GM18861 (cell line): ENCODE data around the gene ADAMTS6.

ENCODE experiments used
- ATAC-seq: cut with Tn5 transposase; IDR thresholded peaks from one replicate; pipeline ENCODE4 v1.9.1; 2021; ENCODE audit not compliant: unreplicated experiment

The ADAMTS6 gene

DNA sequence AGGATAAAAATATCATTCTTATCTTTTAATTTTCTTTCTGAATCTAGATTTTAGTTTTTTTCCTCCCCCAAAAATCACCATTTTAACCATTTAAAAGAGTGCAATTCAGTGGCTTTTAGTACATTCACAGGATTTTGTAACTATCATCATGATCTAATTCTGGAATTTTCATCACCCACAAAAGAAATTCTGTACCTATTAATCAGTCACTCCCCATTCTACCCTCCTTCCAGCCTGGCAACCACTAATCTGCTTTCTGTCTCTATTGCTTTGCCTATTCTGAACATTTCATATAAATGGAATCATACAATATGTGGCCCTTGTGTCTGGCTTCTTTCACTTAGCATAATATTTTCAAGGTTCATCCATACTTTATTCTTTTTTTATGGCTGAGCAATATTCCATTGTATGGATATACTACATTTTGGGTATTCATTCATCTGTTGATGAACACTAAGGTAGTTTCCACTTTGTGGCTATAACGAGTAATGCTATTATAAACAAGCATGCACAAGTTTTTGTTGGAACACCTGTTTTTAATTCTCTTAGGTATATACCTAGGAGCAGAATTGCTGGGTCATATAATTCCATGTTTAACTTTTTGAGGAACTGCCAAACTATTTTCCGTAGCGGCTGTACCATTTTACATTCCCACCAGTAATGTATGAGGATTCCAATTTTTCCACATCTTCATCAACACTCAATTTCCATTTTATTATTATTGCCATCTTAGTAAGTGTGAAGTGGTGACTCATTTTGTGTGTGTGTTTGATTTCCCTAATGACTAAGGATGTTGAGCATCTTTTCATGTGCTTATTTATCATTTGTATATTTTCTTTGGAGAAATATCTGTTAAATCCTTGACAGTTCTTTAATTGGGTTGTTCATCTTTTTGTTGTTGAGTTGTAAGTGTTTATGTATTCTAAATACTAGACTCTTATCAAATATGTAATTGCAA, 372.7 kb downstream of the ADAMTS6 start:
- no peak for ATAC-seq

DNA sequence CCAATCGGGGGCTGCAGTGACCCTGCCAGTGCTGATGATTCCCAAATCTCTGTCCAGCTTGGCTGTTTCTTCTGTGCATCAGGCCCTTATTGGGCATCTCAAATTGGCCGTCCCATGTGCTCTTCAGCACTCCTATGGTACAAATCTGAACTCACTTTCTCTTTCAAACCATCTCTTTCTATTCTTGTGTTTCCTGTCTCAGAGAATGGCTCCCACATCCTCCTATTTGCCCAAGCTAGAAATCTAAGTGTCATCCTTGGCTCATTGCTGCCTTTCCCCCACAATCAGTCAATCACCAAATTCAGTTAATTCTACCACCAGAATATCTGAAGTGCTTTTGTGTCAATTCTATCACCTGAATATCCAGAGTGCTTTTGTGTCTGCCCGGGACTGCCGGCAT, 376.4 kb downstream of the ADAMTS6 start:
- peak; percentile 27 for ATAC-seq

DNA sequence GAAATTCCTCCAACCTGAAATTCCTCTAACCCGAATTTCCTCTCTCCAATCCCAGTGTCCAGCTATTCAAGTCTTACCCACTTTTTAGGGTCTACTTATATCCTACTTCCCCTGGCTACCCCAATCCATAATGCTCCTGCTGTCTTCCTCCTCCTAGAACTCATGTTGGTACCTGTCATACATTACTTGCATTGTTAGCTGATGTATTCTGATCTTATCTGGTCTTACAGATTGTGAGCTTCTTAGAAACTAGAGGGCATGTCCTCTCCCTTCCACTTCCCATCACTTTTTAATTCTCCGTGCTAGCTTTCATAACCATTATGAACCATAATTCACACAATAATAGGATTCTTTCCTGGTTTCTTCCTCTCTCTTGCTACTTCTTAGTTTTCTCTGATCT, 376.9 kb downstream of the ADAMTS6 start:
- no peak for ATAC-seq

DNA sequence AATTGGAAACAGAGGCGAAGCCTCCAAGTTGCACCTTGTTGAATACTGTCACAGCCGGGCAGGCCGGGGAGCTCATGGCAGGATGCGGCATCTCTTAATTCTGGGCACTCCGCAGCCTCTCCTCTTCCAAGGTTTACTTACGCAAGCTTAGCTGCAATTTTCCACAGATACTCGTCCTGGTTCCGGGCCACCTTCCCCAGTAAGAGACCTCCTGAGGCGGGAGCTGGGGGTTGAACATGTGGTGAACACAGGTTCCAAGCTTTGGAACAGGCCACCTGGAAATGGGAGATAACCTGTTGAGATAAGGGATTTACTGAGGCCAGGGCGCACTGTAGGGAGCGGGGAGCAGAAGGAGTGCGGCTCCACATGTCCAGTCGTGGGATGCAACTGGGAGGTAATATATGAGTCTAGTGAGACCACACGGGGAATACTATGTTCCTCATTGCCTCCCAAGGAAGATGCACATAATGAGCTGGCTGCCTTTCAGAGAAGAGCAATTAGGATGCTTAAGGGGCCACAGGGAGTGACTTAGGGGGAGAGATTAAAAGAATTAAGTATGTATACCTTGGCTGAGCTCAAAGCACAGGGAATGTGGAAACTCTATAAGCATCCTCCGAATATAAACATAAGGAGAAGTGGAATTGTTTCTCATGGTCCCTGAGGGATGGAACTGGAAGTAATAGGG, 377.8 kb downstream of the ADAMTS6 start:
- no peak for ATAC-seq

DNA sequence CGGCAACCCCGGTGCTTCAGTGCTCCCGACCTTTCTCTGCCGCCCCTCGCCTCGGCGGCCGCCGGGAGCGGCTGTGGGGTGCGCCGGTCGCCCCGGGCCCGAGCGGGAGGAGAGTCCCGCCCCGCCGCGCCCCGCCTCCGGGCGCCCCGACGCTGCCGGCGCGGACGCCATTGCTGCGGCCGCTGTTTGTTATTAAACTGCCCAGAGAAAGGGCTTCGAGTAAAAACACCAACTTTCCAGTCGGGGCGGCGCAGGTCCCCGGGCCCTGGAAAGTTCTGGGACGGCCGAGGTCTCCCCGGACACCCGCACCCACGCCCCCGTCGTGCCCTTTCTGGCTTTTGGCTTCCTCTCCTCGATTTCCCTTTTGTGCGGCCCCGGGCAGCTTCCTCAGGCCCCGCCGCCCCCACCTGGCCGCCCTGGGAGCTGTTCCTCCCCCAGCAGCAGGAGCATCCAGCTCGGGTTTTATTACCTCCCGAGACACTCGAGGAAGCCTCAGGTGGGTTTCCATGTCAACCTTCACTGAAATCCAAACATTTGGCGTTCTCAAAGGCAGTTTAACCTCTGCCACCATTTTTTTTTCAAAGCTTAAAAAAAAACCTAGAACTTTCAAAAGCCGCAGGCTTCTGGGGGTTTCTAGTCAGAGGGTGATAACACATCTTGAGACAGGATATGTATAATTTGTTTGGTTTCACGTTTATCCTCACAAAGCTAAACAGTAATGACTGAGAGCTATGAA, 378.6 kb downstream of the ADAMTS6 start:
- peak; percentile 56 for ATAC-seq

DNA sequence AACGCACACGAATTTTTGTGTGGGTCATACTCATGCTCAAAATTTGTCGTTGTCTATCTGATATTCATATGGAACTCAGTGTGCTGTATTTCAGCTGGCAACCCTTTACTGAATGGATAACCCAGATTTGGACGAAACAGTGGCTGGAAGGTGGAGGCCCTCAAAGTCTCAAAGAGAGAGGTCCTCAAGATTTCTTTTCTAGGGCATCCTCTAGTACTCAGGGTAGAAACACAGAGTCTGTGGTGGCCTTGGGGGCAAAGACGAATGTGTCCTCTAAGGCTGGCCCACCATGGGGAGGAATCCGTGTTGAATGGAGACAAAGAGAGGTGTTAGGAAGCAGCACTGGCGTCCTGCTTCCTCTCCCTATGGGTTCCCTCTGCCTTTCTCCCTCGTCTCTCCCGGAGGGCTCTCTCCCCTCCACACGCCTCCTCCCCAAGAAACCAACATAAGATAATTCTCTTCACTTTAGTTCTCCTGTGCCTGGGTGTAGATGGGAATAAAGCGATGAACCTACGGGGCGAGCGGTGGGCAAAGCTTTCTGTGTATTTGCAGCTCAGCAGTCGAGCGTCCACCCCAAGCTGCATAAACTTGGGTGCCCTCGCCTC, 379.2 kb downstream of the ADAMTS6 start:
- no peak for ATAC-seq

DNA sequence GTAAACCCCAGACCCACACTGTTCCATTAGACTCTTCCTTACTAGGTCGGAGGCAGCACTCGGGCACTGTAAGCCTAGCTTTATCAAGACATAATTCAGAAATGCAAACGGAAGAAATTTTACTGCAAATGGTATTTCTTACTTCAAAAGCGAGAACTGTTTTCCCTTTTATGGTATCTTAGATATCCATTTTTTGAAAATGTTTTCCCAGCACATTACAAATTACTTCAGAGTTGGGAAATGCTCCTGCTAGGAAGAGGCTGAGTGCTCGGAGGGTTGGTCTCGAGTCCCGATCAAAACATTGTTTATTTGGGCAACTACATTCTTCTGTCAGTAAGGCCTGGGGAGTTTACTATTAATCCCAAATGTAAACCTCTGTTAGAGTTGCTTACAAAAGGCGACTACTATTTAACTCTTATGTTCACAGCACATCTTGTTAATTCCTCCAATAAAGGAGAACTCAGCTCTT, 380.1 kb downstream of the ADAMTS6 start:
- no peak for ATAC-seq

DNA sequence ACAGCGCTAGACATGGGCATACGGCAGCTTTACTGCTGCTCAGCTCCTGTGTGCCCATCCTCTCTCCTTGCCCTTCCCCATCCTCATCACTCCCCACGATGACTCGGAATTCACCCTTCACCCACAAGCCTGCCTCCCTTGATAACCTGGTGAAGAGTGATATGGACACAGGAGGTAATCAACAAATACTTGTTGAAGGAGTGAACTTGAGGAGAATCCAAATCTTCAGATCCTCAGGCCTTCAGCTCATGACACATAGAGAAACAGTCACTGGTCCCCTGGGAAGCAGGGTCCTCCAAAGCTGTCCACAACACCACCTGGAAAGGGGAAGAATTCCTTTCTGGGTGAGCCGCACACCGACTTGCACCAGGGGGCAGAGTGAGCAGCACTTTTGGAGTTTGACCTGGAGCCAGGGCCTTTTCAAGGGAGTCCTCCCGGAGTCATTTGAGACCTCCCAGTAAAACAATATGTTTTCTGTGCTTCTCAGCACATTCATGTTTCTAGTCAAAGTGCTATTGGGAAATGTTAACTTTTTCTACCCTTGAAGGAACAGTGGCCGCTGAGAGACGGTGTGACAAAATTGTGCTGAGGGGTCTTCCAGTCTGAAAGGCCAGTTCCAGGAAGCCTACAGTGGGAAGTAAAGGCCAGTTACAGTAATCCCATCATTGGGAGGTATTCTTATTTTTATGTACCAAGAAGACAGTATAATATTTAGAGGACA, 380.6 kb downstream of the ADAMTS6 start:
- ATAC-seq: no peak
